DMS153 (cell line): Measurements from ENCODE around the gene RBM47.
"Not testable (repeated sequence)": the region's sequence is repeated elsewhere in the genome, so short reads cannot be mapped to it uniquely, and the experiment has no call there.

Source experiments
- DNase-seq: peaks from one replicate; lab custom pipeline; 2025; lab: John Stamatoyannopoulos, UW

Gene RBM47

GRCh38 chr4:40439519-40439918 is 190.1 kb downstream of the RBM47 start:
- DNase-seq: no peak

- no peak for DNase-seq
Observed at GRCh38 chr4:40438384-40439026, 191.2 kb downstream of the RBM47 start.

- DNase-seq: no peak
Observed at GRCh38 chr4:40437741-40438383, 191.8 kb downstream of the RBM47 start.

GRCh38 chr4:40435306-40435705 is 194.4 kb downstream of the RBM47 start:
- not testable (repeated sequence) for DNase-seq

DNA sequence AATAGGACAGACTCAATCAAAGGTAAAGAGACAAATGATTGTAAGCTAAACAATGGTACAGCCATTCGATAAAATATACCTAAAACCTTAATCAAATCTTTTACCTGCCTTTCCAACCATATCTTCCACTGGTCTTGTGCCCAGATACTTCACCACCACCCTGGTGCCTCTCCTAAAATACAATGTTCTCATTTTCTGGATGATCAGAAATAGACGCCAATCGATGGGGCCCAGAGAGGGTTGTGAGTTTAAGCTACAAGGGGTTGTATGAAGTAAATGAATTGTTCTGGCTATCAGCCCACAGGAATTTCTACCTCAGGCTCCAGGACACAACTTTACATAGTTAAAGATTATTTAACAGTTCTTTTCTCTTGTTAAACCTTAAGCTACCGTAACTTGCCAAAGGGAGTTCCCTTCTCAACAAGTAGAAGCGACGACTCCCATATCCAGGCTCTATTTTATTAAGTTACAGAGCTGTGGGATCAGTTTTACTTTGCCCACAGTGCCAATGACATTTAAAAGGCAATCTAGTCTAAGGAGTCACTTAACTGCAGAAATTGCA is 195.5 kb downstream of the RBM47 start:
- no peak for DNase-seq

DNA sequence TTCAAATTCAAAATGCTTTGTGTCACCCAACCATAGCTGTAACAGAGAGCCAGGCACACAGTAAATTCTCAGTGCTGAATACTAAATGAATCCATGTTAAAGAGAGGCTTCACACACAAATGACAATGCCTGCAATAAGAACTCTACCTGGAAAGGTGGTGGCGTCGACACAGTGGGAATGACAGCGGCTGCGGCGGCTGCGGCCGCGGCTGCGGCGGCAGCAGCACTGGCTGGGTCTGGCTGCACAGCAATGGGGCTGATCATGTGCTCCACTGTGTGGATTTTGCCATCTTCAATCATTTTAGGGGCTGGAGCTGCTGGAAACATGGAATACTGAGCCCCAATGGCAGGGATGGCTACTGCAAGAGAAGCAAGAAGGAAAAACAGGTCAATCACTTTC is 197.2 kb downstream of the RBM47 start:
- DNase-seq: no peak

DNA sequence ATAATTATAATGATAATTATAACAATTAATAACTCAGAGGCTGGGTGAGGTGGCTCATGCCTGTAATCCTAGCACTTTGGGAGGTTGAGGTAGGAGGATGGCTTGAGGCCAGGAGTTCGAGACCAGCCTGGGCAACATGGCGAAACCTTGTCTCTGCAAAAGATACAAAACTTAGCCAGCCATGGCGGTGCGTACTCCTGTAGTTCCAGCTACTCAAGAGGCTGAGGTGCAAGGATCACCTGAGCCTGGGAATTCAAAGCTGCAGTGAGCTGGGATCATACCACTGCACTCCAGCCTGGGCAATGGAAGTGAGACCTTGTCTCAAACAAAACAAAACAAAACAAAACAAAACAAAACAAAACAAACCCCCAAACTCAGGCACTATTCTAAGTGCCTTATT is 201.8 kb downstream of the RBM47 start:
- not testable (repeated sequence) for DNase-seq

DNA sequence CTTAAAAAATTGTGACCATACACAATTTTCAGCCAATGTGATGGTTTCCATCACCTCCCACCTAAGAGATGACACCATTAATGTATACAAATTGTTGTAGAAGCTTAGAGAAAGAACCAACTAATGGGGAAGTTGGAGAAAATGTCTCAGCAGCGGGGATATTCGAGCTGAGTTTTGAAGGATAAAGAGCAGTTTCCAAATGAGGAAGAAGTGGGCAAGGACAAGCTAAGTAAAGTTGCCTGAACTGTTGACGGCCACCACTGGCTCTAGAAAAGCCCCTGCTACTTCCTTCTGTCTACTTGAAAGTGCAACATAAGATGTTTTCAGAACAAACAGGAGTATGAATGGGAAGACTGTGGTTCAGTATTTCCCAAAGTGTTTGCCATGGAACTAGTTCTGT is 202.5 kb downstream of the RBM47 start:
- no peak for DNase-seq

GRCh38 chr4:40425799-40426574 is 203.7 kb downstream of the RBM47 start:
- DNase-seq: no peak

GRCh38 chr4:40423735-40424134 is 205.9 kb downstream of the RBM47 start:
- DNase-seq: no peak

DNA sequence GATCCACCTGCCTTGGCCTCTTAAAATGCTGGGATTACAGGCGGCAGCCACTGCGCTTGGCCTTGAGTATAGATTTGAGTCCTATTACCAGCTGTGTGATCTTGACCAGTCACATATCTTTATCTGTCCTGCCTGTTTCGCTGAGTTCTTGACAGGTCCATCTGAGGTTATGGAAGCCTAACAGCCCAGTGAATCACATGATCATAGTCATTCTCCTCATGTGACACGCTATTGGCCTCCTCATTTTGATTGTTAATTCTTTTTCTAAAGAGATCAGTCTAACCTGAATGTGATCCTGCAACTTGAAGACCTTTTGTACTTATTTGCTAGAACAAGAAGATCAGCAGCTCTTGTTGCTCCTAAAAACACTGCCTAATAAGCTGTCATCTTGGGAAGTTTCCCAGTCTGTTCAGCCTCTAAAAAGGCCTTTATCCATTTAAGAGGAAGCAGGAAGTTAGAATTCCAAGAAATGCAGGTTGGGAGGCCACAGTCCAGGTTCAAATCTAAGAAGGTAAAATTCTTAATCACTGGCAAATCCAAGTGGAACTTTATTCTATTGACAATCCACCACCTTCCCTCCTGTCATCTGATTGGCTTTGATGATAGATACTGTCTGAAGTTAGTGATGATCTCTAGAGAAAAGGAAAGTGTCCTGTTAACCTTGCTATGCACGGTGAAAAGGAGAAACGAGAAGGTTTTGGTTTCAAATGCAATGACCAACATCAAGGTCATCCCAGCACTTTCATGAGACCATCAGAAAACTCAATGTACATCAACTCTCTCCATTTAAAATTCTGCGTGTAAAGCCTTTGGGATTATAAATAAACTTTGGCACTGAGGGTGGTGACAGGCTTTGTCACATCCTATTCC is 207.6 kb downstream of the RBM47 start:
- DNase-seq: no peak

GRCh38 chr4:40419231-40419912 is 210.3 kb downstream of the RBM47 start:
- DNase-seq: no peak

GRCh38 chr4:40418430-40419230 is 211.0 kb downstream of the RBM47 start:
- no peak for DNase-seq

GRCh38 chr4:40417941-40418340 is 211.7 kb downstream of the RBM47 start:
- DNase-seq: no peak

GRCh38 chr4:40414673-40415072 is 215.0 kb downstream of the RBM47 start:
- DNase-seq: no peak

GRCh38 chr4:40412866-40413795 is 216.5 kb downstream of the RBM47 start:
- DNase-seq: no peak

DNA sequence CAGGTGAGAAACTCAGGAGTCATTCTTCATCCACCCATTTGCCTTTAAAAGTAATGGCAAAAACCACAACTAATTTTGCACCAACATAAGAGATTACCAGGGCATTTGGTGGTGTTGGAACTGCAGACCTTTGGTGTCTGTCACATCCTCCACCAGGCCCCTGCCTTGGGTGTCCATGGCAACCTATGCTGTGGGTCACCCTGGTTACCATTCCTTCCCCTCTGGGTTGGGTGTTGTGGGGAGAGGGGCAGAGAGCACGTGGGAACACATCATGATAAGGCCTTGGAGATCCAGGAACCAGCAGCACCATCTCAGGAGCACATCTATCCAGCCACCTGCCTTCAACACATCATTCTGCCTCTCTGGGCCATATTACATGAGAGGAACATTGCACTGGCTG is 217.3 kb downstream of the RBM47 start:
- no peak for DNase-seq

DNA sequence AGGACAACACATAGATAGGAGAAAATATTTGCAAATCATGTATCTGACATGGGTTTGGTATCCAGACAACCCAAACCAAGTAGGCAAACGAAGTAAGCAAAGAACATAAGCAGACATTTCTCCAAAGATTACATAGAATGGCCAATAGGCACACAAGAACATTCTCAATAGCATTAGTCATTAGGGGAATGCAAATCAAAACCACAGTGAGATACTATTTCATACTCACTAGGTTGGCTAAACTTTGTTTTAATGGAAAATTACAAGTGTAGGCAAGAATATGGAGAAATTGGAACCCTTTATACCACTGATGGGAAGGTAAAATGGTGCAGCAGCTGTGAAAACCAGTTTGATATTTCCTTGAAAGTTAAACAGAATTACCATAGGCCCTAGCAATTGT is 219.8 kb downstream of the RBM47 start:
- no peak for DNase-seq

- not testable (repeated sequence) for DNase-seq
Observed at GRCh38 chr4:40407468-40407867, 222.2 kb downstream of the RBM47 start.
